Measurements from ENCODE around the gene CFAP299.
"Not testable (repeated sequence)": the region's sequence is repeated elsewhere in the genome, so short reads cannot be mapped to it uniquely, and the experiment has no call there.

CFAP299 gene

DNA sequence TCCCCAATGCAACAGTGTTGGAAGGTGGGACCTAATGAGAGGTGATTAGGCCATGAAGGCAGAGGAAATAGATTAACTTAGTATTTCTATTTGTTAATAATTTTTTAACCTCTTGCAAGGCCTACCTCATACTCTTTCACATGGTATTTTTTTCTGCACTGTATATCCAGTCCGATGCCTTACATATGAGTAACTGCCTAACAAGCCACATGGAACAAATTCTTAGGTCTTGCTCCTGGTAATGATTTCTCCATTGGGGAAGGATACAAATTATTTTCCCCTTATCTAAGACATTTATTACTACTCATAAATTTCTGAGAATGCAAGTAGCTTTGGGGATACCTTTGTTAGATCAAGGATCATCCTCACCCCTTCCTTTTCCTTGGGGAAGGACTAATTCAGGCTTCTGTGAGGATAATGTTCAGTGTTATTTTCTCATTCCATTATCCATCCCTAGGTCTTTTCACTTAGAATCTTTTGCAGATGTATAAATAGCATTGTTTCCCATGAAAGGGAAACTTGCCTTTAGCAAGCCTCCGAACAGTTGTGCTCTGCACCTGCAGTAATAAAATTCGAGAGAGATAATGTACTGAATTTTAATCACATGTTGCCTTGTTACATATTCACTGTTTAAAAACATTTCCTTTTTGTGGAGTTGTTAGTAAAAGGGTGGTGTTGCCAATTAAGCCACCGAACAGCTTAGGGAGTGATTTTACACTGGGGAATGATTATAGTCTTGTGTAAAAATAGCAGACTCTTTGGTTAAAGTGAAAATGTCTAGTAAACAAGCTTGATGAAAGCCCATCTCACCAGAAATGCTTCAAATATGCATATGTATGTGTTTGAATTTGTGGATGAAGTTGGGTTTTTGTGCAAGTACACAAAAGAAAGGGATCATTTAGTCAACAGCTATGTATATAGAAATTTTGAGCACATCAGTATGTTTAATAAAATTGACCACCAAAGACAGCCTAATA is 89.9 kb downstream of the CFAP299 start:
- Histone ChIP-seq H3K9me3 (ENCODE audit: severe bottlenecking) (no peaks in the 10 kb centered on the region), H3K27ac (ENCODE audit: poor library complexity, severe bottlenecking) (no peak overlapping the region), H3K4me1 (ENCODE audit: insufficient read depth, poor library complexity, severe bottlenecking) (no peaks in the 10 kb centered on the region), H3K4me3 (ENCODE audit: severe bottlenecking) (no peak overlapping the region), H3K27me3 (ENCODE audit: insufficient read depth, poor library complexity, severe bottlenecking) (no peaks in the 10 kb centered on the region), H3K36me3 (ENCODE audit: low read depth) (no peaks in the 10 kb centered on the region)
- ATAC-seq (ENCODE audit: low read depth) (no peak), DNase-seq (ENCODE audit: low spot score) (no peak)
- TF ChIP-seq, protein P1, sequence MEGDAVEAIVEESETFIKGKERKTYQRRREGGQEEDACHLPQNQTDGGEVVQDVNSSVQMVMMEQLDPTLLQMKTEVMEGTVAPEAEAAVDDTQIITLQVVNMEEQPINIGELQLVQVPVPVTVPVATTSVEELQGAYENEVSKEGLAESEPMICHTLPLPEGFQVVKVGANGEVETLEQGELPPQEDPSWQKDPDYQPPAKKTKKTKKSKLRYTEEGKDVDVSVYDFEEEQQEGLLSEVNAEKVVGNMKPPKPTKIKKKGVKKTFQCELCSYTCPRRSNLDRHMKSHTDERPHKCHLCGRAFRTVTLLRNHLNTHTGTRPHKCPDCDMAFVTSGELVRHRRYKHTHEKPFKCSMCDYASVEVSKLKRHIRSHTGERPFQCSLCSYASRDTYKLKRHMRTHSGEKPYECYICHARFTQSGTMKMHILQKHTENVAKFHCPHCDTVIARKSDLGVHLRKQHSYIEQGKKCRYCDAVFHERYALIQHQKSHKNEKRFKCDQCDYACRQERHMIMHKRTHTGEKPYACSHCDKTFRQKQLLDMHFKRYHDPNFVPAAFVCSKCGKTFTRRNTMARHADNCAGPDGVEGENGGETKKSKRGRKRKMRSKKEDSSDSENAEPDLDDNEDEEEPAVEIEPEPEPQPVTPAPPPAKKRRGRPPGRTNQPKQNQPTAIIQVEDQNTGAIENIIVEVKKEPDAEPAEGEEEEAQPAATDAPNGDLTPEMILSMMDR (IDR thresholded peaks at IDR 0.05; ENCODE audit: poor library complexity, severe bottlenecking): no peak

DNA sequence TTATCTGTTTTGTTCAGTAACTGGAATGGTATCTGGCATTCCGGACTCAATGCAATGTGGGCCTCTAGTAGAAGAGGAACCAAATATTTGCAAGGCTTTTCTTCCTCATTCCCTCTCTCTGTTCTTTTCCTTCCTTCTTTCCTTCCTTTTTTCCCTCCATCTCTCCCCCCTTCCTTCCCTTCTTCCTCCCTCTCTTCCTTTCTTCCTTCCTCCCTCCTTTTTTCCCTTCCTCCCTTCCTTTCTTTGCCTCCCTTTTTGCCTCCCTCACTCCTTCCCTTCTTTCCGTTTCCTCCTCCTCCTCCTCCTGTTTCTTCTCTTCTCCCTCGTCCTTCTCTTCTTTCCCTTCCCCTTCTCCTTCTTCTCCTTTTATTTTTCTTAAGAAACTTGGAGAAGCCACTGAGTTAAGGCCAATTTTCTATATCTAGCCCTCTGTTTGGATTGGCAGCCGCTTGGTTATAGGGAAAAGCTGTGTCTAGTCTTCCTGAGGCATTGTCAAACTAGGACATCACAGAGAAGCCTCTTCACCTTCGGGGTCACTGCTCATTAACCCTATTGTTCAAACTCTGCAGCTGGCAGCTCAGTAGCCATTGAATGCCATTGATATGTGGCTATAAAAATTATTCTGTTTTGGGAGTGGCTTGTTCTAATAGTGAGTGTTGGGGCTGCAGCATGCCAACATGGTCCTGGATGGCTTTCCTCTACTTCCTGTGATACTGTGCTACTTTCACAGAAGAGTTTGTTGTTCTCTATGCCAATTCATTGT is 95.9 kb downstream of the CFAP299 start:
- Histone ChIP-seq H3K4me1 (ENCODE audit: insufficient read depth, poor library complexity, severe bottlenecking) (no peaks in the 10 kb centered on the region), H3K36me3 (ENCODE audit: low read depth) (no peaks in the 10 kb centered on the region), H3K9me3 (ENCODE audit: severe bottlenecking) (no peaks in the 10 kb centered on the region), H3K27ac (ENCODE audit: poor library complexity, severe bottlenecking) (no peak overlapping the region), H3K27me3 (ENCODE audit: insufficient read depth, poor library complexity, severe bottlenecking) (no peaks in the 10 kb centered on the region), H3K4me3 (ENCODE audit: severe bottlenecking) (no peak overlapping the region)
- DNase-seq (ENCODE audit: low spot score) (no peak), ATAC-seq (ENCODE audit: low read depth) (no peak)
- TF ChIP-seq, protein P1 (IDR thresholded peaks at IDR 0.05; ENCODE audit: poor library complexity, severe bottlenecking): no peak

DNA sequence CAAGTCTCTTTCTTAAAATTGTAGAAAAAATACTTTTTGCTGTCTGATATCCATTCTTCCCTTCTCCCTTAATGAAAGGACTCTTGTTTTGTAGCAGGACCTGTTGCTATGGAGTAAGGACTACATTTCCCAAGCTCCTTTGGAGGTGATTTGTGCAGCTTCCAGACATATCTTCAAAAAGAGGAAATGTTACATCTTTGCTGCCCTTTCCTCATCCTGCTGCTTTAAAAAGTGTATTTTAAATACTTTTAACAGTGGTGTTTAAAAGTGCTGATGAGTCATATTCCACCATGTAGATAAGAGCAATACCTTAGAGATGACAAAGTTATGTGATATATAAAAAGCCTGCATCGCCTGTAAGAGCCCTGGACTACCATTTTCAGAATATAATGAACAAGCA is 98.7 kb downstream of the CFAP299 start:
- Histone ChIP-seq H3K27me3 (ENCODE audit: insufficient read depth, poor library complexity, severe bottlenecking) (no peaks in the 10 kb centered on the region), H3K36me3 (ENCODE audit: low read depth) (no peaks in the 10 kb centered on the region), H3K9me3 (ENCODE audit: severe bottlenecking) (no peaks in the 10 kb centered on the region), H3K4me3 (ENCODE audit: severe bottlenecking) (no peak overlapping the region), H3K27ac (ENCODE audit: poor library complexity, severe bottlenecking) (no peak overlapping the region), H3K4me1 (ENCODE audit: insufficient read depth, poor library complexity, severe bottlenecking) (no peaks in the 10 kb centered on the region)
- TF ChIP-seq, protein P1 (IDR thresholded peaks at IDR 0.05; ENCODE audit: poor library complexity, severe bottlenecking): no peak
- peak; percentile 36; the same call in 1 of the 3 replicates for ATAC-seq (ENCODE audit: low read depth)
- no peak for DNase-seq (ENCODE audit: low spot score)

DNA sequence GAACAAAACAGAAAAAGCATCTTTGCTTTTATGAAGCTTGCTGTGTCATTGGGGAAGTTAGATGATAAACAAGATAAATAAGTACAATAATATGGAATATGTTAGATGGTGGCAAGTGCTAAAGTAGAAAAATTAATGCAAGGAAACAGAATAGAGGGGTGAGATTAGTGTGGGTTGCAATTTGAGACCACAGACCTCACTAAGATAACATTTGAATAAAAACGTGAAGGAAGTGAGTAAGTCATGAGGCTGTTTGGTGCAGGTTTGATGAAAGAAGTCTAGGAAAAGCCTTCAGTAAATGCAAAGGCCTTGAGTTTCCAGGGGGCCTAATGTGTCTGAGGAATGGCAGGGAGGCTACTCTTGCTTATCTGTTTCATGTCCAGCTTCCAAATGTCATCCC is 102.5 kb downstream of the CFAP299 start:
- no peaks in the 10 kb centered on the region for H3K4me1 ChIP-seq (ENCODE audit: insufficient read depth, poor library complexity, severe bottlenecking)
- H3K27me3 ChIP-seq (ENCODE audit: insufficient read depth, poor library complexity, severe bottlenecking): no peaks in the 10 kb centered on the region
- H3K4me3 ChIP-seq (ENCODE audit: severe bottlenecking): no peak overlapping the region
- no peaks in the 10 kb centered on the region for H3K9me3 ChIP-seq (ENCODE audit: severe bottlenecking)
- DNase-seq (ENCODE audit: low spot score) (no peak), ATAC-seq (ENCODE audit: low read depth) (no peak)
- TF ChIP-seq, protein P1 (IDR thresholded peaks at IDR 0.05; ENCODE audit: poor library complexity, severe bottlenecking): no peak
- no peak overlapping the region for H3K27ac ChIP-seq (ENCODE audit: poor library complexity, severe bottlenecking)
- no peaks in the 10 kb centered on the region for H3K36me3 ChIP-seq (ENCODE audit: low read depth)

DNA sequence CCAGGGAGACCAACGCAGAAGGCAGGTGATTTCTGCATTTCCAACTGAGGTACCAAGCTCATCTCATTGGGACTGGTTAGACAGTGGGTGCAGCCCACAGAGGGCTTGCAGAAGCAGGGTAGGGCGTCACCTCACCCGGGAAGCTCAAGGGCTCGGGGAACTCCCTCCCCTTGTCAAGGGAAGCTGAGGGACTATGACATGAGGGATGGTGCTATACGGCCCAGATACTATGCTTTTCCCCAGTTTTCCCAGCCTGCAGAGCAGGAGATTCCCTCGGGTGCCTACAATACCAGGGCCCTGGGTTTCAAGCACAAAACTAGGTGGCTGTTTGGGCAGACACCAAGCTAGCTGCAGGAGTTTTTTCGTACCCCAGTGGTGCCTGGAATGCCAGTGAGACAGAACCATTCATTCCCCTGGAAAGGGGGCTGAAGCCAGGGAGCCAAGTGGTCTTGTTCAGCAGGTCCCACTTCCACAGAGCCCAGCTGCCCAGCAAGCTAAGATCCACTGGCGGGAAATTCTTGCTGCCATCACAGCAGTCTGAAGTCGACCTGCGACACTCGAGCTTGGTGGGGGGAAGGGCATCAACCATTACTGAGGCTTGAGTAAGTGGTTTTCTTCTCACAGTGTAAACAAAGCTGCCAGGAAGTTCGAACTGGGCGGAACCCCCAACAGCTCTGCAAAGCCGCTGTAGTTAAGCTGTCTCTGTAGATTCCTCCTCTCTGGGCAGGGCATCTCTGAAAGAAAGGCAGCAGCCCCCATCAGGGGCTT is 103.9 kb downstream of the CFAP299 start:
- not testable (repeated sequence) for H3K4me1 ChIP-seq (ENCODE audit: insufficient read depth, poor library complexity, severe bottlenecking); H3K36me3 ChIP-seq (ENCODE audit: low read depth); H3K27me3 ChIP-seq (ENCODE audit: insufficient read depth, poor library complexity, severe bottlenecking); H3K9me3 ChIP-seq (ENCODE audit: severe bottlenecking); ATAC-seq (ENCODE audit: low read depth); H3K4me3 ChIP-seq (ENCODE audit: severe bottlenecking); DNase-seq (ENCODE audit: low spot score); H3K27ac ChIP-seq (ENCODE audit: poor library complexity, severe bottlenecking)

Data from RWPE2 (cell line).